HG02610 (cell line): ENCODE measurements around the gene SYCP2.

ENCODE experiments used
- ATAC-seq: cut with Tn5 transposase; IDR thresholded peaks from one replicate; pipeline ENCODE4 v1.9.1; 2021; ENCODE audit warnings: mild to moderate bottlenecking, moderate library complexity; ENCODE audit not compliant: unreplicated experiment

SYCP2 gene

DNA sequence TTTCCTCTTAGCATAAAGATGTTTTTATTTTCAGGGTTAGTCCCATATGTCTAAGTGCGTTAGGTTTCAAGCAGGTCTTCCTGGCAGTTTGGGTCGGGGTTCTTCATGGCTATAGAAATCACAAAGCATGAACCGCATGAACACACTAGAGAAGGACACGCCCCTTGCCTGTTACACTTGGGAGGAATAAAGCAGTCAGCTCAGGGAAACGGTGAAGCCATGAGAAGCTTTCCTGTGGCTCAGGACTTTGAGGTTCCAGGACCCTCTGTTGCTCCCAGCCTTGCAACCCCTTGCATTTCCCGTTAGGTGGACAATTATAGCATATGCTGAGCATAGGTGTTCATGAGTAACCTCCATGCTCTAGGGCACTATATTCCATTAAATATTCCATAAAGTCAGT lies 96.7 kb downstream of the SYCP2 start:
- ATAC-seq, result no peak

DNA sequence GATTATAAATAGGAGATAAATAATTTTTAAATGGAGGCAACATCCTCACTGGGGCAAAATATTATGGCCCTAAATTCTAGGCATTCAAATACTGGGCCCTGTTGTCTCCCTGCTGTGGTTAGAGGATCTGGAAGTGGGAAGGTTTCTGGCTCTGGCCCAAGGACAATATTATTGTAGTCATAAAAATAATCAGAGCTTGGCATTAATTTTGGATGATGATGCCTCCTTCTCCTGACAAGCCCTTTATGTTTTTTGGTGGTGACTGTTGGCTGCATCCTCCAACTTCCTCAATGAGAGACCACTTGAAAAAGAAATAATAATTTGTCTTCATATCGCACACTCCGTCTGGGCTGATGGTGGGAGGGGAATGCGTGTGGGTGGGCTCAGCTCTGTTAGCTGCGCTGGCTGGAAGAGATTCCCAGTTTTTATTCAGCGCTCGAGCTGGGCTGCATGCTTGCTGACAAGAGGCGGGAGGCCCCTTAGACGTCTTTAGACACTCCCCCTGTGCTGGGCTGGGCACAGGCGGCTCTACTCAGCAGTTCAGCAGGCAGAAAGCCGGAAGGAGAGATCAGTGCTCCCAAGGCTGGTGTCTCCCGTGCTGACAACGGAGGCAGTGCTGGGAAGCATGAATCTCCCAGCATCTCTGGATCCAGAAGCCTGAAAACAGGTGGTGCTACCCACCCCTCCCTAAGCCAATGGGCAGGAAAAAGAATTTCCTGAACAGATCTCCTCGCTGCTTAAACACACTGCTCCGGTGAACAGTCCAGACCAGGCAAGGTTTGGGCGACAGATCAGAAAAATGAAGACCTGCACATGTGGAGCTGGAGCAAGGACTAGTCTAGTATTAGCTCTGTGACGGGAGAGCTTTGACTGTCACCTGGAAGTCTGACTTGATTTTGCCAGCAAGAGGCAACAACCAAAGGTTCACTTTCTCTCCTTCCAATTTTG lies 97.7 kb downstream of the SYCP2 start:
- ATAC-seq, result no peak

DNA sequence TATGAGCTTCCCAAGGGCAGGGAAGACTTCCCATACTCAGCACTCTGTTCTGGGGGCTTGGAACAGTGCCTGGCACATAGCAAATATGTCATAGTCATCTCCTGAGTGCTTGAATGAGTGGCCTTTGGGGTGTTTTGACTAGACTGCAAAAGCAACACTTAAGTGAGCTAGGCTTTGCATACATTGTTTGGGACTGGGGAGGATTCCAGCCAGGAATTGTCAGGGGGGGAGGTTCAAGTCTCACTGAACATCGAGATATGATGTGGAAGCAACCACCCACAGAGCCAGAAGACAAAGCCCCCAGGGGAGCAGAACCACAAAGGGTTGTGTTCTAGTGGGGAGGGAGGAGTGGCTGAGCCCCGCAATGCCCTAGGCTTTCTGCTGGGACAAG lies 98.4 kb downstream of the SYCP2 start:
- no peak for ATAC-seq

DNA sequence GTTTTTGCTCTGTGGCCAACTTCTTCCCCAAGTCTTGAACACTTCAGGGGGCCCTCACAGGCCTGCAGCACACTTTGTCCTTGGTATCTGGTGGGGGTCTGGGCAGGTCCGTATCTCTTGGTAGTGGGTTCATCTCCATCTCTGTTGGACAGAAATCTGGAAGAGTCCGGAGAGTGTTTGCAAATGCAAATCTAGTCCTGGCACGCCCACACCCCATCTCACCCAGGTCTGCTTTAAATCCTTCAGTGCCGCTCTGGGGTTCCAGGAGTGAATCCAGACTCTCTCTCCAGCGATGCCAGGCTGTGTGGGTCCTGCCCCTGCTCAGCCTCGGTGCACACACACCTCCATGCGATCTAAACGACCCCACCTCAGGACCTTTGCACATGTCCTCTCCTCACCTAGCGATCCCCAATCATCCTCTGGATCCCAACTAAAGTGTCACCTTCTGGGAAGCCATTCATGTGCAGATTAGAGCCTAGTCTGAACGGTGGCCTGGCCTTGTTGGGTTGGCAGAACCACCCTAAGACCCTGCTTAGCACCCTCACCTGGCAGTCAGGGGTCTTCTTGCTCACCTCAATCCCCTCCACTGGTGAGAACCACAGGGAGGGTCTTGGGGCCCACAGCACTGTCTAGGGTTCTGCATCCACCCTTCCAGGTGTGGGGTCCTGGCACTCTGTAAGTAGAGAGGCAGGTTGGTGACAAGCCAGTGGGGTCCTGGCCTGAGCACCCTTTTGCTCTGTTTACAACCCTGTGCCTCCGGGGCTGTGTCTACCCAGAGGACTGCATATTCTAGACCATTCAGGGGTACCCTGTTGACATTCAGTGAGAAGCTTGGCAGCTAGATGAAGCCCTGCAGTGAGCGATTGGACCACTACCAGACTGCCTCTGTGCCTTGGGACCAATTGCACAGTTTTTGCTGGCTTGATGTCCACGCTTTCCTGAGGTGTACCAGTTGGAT lies 100.8 kb downstream of the SYCP2 start:
- ATAC-seq, result no peak

DNA sequence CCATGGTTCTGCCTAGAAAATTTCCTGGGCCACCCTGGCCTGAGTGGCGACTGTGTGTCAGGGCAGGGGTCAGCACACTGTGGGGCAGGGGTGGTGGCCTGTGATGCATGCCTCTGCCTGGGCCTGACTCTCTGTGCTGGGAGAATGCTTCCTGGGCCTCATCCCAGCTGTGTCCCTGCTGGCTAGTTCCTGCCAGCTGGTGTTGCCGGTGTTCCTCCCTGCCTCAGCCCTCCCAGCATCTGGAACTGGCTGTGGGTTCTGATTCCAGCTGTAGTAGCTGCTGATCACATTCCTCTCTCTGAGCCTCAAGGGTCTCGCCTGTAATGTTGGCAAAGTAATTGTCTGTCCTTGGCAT lies 101.5 kb downstream of the SYCP2 start:
- ATAC-seq, result no peak

DNA sequence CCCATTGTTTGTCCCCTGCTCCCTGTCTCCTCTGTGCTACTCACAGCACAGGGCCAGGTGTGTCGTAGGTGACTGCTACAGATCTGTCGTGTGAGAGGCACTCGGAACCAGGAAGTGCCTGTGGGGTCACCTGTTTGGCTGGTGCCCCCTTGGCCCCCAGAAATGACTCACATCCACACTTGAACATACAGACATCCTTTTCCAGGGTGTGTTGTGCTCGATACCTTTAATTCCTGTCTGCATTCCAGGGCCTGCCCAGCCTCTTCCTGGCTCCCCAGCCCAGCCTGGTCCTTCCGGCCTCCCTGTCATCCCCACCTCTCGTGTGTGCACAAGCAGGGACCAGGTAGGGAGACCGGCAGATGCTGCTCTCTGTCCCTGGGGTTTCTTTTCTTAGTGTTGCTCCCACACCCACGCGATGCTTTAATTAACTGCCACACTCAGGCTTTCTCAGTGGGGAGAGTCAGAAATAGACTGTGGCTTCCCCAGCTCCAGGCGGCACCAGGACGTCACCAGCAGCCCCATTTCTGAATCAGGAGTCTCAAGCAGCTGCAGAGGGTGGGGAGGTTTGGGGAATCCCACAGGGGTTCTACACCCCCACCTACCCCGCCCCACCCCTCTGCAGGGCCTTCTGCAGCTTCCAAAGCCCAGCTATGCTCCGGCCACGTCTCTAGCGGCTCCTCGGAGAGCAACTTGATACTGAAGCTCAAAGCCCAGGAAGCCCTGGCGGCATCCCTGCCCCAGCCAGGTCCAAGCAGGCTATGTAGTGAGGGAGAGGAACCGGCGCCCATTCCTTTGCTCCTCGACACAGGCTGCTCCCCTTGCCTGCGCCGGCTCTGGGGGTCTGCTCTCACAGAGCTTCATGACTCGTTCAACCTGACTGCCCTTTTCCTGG lies 102.2 kb downstream of the SYCP2 start:
- ATAC-seq, result no peak

DNA sequence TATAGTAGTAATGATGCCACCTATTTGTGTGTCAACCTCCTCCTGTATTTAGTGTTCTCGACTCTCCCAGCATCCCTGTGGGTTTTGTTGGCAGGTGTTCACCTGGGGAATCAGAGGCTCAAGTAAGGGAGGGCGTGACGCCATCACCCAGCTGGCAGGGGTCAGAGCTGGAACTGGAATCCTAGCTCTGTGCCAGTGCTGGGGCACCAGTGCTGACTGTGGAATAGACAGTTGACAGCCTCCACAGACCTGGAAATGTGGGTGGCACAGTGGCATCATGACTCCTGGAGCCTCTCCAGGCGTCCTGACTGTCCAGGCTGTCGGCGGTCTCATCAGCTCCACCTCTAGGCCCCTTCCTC lies 102.8 kb downstream of the SYCP2 start:
- ATAC-seq, result no peak

DNA sequence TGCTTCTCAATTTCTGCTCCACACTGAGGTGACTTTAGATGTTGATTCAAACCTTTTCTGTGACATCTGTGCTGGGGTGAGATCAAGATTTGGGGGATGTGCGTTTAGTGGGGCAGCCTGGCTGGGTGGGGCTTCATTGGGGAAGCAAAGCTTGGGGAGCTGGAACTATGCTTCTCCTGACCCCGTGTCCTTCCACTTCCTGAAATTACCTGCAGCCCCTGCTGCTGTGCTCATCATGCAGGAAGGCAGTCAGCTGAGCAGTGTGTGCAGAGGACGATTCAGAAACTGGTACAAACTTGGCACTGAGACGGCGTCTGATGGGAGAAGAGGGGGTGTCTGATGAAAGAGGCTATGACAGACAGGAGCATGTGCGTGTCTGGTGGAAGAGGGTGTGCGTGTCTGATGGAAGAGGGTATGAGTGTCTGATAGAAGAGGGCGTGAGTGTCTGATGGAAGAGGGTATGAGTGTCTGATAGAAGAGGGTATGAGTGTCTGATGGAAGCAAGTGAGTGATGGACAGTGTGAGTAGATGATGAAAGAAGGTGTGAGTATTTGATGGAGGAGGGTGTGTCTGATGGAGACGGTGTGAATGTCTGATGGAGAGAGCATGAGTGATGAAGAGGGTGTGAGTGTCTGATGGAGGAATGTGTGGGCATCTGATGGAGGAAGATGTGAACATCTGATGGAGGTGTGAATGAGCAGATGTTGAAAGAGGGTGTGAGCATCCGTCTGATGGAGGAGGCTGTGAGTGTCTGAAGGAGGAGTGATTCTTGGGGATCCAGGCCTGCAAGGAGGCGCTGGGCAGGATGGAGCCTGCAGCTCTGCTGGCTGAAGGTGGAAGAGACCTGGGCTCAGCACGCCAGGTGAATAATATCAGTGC lies 103.4 kb downstream of the SYCP2 start:
- no peak for ATAC-seq

DNA sequence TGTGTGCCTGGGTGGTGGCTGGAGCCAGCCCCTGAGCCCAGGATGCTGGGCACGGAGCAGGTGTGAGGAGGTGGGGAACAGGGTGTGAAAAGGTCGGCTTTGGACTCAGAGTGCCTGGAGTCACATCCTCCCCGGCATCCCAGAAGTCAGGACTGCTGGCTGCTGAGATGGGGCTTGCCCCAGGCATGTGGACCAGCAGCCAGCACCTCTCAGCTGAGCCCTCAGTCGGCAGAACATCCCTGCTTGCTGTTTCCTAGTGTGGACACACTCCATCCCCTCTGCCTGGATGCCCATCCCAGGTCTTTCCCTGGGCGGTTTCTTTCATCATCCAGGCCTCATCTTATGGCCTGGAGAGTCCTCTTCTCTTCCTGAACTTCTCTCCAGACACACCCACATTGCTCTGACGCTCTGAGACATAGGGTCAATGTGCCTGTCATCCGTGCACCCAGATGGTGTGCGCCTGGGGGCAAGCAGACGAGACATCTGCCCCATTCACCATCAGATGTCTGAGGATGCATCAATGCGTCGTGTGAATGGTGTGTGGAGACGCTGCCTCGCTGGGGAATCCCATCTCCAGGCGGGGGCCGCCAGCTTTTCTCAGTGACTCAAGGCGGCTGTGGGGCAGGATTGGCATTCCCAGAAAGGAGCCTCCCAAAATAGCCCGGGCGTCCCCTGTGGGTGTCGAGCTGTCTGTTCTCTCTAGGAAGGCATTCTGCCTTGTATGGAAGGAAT lies 104.2 kb downstream of the SYCP2 start:
- no peak for ATAC-seq

DNA sequence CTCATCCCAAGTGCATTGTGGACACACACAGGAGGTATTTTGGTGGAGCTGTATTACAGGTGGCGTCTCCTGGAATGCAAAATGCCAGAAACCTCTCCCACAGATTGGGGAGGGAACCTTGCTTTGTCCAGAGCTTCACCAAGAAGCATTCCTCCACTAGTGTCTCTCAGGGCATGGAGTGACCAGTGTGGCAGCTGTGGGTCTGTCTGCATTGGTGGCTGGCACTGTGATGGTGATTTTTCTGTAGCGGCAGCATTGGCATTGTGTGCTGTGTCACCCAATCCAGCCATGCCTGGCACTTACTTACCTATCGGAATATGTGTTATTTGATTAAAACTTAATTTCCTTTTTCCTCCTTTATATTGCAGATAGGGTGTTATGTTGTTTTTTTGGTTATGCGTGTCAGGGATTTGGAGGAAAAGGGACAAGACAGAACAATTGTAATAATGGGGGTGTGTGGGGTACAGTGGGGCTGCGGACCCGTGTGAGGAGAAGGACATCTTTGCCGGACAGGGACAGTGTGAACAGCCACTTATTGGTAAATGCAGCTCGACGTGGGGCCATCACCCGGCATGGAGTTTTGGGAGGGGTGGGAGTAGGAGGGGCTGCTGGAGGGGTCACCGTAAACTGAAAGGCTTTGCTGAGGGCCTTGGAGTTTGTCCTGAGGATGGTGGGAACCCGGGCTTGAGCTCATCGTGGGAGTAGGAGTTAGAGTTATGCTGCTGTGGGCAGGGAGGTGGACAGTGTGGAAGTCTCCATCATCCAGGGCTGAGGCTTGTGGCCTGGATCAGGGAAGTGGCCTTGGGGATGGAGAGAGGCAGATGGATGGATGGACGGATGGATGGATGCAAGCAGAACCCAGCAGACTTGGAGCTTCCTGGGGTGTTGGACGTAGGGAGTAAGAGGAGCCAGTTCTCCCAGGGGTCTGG lies 105.0 kb downstream of the SYCP2 start:
- no peak for ATAC-seq

DNA sequence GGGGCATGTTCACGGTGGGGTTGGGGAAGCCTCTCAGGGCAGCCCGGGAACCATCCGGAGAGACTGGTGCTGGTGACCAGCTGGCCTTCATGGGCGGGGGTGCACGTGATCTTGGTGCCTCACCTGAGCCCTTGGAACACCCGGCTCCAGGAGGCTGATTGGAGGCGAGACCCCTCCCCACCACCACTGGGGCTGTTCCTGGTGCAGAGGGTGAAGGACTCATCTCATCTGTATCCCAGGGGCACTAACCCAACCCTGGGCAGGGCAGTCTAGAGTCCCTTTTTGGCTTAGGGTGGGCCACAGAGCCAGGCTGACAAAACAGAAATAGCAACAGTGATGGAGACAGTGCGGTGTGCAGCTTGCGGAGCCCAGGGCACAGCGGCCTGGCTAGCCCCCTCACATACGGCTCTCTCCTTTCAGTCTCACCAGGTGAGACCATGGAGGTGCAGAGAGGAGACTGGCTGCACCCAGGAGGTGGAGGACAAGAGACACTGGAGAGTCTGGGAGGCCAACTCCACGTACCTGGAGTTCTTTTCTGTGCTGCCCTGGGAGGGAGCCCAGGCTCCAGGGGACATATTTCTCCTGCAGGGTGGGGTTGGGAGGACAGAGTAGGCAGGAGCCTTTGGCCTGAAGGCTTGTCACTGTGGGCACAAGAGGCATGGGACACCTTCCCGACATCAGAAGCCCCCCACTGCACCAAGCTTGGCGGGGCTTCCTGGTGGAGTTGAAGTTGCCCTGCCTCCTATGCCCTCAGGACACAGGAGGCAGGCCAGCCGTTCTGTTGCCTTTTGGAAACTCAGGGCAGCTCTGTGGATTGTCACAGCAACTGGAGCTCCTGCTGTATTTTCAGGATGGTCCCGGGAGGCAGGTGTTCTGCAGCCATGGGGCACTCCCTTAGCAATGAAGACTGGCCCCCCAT lies 106.0 kb downstream of the SYCP2 start:
- ATAC-seq, result no peak

DNA sequence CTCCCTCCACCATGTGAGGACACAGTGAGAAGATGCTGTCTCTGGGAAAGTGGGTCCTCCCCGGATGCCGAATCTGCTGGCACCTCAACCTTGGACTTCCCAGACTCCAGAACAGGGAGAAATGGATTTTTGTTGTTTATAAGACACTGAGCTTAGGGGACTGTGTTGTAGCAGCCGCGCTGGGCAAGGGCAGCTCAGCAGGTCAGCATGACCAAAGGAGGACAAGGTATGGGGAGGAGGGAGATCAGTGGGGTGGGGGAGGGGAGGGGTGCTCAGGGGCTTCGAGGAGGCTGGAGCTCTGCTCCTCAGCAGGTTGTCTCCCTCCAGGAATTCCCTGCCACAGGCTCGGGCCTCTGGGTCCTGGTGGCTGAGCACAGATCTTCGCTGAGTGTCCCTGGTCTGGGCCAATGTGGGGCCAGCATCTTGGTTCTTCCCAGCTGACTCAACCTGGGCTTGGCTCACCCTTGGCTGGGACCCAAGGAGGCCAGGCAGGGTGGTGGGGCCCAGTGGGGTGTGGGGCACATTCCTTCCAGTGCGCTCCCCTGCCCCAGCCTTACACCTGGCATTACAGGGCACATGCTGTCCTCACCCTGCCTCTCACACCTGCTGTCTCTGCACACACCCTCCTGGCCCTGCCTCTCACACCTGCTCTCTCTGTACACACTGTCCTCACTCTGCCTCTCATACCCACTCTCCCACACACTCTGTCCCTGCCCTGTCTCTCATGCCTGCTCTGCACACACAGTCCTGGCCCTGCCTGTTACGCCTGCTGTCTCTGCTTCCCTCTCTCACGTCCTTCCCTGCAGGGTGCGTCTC lies 107.3 kb downstream of the SYCP2 start:
- no peak for ATAC-seq

DNA sequence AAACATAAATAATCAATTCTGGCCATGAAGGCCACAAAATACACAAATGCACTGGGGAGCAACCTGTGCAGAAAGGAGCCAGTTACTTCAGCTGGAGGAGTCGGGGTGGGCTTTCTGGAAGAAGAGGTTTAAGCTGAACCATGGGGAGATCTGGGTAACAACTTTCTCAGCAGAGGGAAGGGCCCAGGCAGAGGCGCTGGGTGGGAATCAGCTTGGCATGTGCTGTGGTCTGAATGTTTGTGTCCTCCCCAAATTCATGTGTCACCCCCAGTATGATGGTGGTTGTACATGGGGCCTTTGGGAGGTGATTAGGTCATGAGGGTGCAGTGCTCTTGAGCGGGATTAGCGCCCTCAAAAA lies 107.9 kb downstream of the SYCP2 start:
- ATAC-seq, result no peak

DNA sequence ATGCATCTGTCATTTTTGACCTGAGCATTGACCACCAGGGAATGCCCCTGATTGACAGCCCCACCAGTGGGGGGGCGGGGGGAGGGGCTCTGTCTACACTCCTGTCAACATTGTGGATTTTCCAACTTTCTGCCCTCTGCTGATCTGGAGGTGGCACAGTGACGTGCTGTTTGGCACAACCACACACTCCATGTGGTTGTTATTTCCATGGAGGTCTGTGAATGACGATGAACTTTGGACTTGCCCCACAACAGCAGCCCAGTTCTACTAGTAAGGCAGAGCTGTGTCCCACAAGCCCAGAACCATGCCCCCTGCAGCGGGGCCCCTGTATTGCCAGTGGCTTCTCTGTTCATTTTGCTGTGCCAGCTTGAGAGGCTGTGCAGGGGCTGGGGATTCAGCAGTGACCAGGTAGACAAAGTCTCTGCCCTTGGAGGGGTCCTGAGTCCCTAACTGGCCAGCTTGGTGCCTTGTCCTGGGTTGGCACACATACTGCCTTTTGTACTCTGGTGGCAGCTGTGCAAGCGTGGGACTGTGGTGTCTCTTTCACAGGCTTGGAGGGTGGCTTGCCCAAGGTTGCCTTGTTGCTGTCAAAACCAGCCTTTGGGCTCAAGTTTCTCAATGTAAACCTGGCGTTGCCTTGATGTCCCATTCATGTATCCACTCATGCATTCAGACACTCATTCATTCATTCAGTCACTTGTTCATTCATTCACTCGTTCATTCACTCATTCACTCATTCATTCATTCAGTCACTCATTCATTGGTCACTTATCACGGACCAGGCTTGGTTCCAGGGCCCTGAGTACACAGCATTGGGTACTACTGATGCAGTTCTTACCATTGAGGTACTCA lies 108.5 kb downstream of the SYCP2 start:
- no peak for ATAC-seq

DNA sequence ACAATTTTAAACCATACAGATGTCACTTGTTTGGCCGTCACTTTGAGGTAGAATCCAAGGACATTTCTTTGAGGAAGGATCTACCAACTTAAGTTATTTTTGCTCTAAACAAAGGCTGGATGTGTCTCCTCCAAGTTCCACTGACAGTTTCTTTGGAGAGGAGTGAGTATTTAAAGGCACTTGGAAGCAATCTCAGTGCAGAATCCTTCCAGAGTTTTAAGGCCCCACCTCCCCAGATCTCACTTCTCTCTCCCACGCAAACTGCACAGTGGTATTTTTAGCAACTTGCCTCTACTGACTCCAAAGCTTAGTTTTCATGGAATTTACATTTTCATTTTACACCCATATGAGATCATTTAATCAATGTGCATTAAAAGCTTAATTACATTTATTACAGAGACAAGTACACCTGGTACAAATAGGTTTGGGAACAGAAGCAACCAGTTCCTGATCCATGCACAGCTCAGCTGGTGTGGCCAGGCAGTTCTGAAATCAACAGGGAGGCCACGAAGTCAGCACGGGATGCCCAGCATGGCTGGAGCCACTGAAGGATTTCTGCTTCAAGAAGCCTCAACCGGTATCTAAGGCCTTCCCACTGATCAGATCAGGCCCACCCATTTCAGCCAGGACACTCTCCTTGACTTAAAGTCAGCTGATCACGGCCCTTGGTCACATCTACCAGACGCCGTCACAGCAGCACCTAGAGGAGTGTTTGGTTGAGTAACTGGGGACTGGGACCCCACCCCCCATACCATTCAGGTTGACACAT lies 109.8 kb downstream of the SYCP2 start:
- no peak for ATAC-seq
